DMS114 treated with DMSO at 0.1 percent for 48 hours (cell line): ENCODE data around the gene ZFYVE21.

Experiments
- DNase-seq: peaks from one replicate; lab custom pipeline; 2025; ENCODE audit not compliant: unreplicated experiment; lab: John Stamatoyannopoulos, UW

ZFYVE21 gene

GRCh38 chr14:103715052-103716000 is at the start of gene ZFYVE21, which contains the start of gene XRCC3:
Gene ZFYVE21 (plus strand): TSS chr14:103715810. CDS start chr14:103715842, 32 bp downstream.
Gene XRCC3 (minus strand): TSS chr14:103715451. CDS start chr14:103711087, 4,364 bp downstream.
- DNase-seq = peak; percentile 97

GRCh38 chr14:103667671-103668070 is 47.9 kb upstream of the ZFYVE21 start:
- no peak for DNase-seq

GRCh38 chr14:103668117-103668516 is 47.5 kb upstream of the ZFYVE21 start:
- no peak for DNase-seq

GRCh38 chr14:103669370-103669769 is 46.2 kb upstream of the ZFYVE21 start:
- no peak for DNase-seq

DNA sequence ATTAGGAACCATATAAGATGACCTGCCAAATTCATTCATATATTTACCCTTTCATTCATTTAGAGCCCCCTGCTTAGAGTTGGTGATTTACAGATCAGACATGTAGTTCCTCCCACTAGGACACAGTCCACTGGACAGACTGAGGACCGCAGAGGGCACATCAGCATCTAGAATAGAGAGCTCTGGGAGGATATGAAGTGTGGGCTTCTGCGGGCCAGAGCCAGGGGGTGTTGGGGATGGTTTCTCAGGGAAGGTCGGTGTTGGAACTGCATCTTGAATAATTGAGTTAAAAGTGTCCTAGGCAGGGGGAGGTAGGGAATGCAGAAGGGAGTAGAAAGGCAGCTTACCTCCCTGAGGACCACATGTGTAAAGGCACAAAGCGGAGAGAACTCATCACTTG is 43.7 kb upstream of the ZFYVE21 start:
- DNase-seq = no peak

GRCh38 chr14:103675957-103676356 is 39.7 kb upstream of the ZFYVE21 start:
- no peak for DNase-seq

- DNase-seq = no peak
Measured at GRCh38 chr14:103676881-103677675, 38.5 kb upstream of the ZFYVE21 start.

- no peak for DNase-seq
Measured at GRCh38 chr14:103679351-103679750, 36.3 kb upstream of the ZFYVE21 start.

DNA sequence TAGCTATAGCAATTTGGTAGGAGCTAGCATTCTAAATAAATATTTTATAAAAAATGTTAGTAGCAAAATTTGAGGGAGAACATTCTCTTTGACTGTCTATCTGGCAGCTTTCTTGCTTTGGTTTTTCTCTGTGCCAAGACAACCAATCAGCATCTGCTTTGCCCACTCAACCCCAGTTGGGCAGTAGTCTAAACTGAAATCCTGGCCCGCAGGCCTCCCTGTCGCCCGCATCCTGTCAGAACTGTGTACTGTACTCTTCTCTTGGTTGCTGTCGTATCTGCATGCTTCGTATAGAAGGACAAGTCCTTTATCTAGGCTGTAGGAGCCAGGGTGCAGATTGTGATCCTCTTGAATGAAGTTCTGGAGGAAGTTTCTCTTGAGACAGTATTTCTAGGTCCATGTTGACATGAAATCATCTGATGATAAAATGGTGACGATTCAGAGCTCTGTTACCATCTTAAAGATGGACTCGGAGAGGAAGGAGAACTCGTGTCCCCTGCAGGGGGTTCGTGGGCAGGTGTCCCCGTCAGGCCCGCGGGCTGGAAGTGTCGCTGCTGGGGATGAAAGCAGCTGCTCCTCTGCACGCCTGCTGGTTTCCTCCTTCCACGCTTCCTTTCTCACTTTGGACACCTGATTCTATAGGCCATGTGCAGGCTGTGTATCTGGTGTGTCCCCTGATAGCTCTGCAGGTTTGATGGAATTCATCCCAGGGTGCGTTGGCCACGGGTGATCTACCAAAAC is 34.9 kb upstream of the ZFYVE21 start:
- no peak for DNase-seq

DNA sequence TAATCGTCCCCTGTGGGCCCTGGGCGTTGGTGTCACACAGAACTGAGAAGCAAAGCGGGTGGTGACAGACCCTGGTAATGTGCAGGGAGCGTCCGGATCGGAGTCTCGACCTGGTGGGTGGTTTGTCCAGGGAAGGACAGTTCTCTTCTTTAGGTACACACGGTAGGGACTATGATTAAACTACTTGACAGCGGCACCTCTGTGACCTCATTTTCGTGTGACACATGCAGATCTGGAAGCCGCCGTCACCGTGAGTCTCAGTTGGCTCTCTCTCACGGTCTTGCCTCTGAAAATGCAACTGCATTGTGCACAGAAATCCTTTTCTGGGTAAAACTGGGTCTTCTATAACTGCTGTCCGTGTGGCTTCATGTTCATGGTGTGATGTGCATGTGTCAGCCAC is 32.5 kb upstream of the ZFYVE21 start:
- DNase-seq = no peak

GRCh38 chr14:103684471-103684870 is 31.1 kb upstream of the ZFYVE21 start:
- no peak for DNase-seq

DNA sequence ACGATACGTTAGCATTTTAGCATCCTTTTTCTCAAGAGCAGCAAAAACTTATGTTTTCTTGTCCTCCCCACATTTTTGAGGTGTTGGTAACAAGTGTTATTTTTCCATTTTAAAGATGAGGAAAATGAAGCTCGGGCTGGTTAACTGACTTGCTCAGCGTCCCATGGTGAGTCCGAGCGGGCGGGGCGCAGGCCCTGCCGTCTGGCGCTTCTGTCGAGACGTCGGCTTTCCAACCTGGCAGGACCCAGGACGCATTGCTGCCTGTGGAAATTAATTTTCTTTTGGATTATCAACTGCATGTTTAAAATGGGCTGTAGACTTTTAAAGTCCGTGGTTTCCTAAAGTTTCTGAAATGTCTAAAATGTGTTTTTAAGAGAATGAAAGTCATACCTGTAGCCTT is 30.7 kb upstream of the ZFYVE21 start:
- no peak for DNase-seq

GRCh38 chr14:103685276-103686211 is 30.1 kb upstream of the ZFYVE21 start:
- DNase-seq = no peak

- DNase-seq = no peak
Measured at GRCh38 chr14:103686831-103687485, 28.7 kb upstream of the ZFYVE21 start.

- DNase-seq = no peak
Measured at GRCh38 chr14:103687712-103688111, 27.9 kb upstream of the ZFYVE21 start.

DNA sequence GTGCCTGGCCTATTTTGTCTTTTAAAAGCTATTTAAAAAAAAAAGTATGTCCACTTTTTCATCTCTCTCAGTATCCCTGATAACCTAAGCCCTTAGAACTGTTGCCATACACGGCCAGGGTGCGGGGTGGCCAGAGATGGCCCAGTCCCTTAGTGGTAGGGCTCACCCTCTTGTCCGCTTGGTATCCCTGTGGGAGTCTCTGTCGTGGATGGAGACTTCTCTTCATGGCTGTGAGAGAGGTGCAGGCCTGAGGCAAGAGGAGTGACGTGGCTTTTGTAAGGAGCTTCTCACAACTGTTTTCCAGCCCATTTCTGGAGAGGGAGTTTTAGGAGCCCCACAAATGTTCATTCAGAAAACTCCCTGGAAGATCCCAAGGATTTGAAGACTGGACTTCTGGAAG is 27.2 kb upstream of the ZFYVE21 start:
- no peak for DNase-seq

DNA sequence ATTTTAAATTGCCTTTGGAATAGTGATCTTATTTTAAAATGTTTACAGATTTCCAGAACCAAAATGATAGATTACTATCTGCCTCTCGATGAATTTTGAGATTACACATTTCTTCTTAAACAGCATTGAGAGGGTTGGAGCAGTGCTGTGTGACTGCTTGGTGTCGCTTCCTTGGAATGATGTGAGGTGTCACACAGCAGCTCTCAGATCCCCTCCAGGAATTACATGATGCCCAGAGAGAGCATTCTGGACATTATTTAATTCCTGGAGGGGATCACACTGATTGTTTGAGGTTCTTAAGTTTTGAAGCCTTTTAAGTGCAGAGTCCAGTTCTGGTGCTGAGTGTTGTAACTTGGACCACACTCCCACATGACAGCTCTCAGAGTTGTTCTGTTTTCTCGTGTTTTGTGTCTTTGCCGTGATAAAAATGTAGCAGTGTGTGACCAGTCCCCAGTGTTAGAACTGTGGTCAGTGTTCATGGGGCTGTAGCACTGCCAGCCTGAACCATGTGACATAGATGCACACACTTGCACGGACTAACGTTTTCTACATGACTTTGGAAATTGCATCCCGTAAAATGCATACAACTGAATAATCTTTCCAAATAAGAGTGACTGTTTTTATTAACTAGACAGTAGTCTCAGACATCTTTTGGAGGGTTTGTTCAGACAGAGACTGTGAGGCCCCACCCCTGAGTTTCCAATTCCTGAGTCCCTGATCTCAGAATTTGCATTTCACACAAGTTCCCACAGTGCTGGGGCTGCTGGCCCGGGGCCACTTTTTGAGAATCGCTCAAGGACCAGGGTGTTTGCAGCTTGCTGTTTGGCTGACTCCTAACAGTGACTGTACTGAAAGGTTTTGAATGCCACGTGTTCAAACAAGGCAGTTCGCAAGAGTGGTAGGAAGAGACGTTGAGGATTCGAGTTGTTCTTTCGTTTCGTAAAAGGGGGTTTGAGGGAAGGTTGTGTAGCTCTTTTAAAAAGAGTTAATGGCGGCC is 26.4 kb upstream of the ZFYVE21 start:
- no peak for DNase-seq

DNA sequence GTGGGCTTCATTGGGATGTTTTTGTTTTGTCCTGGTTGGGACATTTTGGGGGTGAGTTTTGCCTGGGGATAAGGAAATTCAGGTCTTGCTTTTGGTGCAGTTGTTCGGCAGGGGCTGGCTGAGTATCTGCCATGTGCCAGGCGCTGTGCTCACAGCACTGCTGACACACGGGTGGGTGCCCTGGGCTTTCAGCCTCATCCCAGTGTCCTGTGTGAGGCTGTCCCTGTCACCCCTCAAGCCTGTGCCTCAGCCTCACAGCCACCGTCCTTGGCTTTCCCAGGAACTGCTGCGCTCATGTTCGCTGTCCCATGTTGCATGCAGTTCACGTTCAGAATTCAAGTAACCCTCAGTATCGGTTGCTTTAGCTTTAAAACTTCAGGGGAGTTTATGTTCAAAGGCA is 25.3 kb upstream of the ZFYVE21 start:
- no peak for DNase-seq
